ENCODE data around the gene SLC27A1.

The SLC27A1 gene

DNA sequence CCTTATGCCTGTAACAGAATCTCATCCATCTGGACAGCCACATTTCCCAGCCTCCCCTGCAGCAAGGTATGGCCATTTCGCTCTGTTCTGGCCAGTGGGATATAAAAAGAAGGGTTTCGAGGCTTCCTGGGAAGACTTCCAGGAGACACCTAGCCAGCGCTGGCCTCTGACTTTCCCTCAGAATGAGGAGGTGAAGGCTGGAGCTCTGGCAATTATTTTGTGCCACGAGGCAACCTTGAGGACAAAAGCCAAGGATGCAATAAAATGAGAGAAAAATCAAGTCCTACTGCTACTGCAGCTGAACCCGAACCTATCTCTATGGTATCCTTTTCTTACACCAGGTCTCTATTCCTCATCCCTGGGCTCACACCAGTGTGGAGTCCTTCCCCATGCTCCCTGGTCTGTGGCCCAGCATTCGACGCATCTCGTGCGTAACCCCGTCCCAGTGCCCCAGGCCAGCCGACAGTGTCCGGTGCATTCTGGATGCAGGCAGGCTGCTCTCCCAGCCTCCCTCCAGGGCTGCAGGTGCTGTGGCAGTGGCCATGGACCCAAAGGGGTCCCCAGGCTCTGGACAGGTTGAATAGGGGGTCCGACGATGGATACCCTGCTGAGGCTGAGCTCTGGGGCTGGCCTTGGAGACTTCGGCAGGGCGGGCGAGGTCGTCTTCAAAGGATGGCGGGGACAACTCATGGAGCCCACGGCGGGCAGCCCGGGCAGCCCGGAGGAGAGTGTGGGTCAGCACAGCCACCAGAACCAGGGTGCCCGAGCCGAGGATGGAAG lies 34.0 kb upstream of the SLC27A1 start:
- Histone ChIP-seq H3K4me1 (ENCODE audit: control insufficient read depth in 2 of 2, insufficient read depth in 1 of 2, low read depth in 1 of 2, low read length in 2 of 2) (no peaks in the 10 kb centered on the region), H3K14ac (ENCODE audit: low read length) (no peak overlapping the region), H4K8ac (ENCODE audit: low read depth, low read length) (no peak overlapping the region), H3K9ac (ENCODE audit: low read depth, low read length, poor library complexity) (no peak overlapping the region), H2AFZ (ENCODE audit: low read length) (no peak overlapping the region), H3K18ac (ENCODE audit: low read length) (no peak overlapping the region), H2BK5ac (ENCODE audit: low read length) (no peak overlapping the region), H3K9me3 (replicated peaks in 1 of 2; ENCODE audit: control insufficient read depth in 2 of 2, insufficient read depth in 1 of 2, low read depth in 1 of 2, low read length in 2 of 2) (peaks cover 0 to 3% of the 10 kb centered on the region in 2 donors), H2BK12ac (ENCODE audit: low read length) (no peak overlapping the region), H3K36me3 (replicated peaks in 1 of 2; ENCODE audit: control insufficient read depth in 2 of 2, insufficient read depth in 2 of 2, low read length in 2 of 2) (peaks cover 0 to 3% of the 10 kb centered on the region in 2 donors), H4K91ac (ENCODE audit: low read depth, low read length, poor library complexity) (no peak overlapping the region), H3K4me2 (ENCODE audit: insufficient read depth, low read length, poor library complexity, severe bottlenecking) (no peak overlapping the region), H2AK5ac (ENCODE audit: low read depth, low read length) (no peak overlapping the region), H2BK15ac (ENCODE audit: low read length) (no peak overlapping the region), H3K23ac (ENCODE audit: low read depth, low read length, poor library complexity) (peak overlapping the region; percentile 51), H3K27ac (replicated peaks; ENCODE audit: low read length) (no peak overlapping the region), H3K4me3 (ENCODE audit: low read length in 2 of 2) (no peak overlapping the region), H3K79me1 (ENCODE audit: low read depth, low read length) (peaks cover 3% of the 10 kb centered on the region), H3K27me3 (ENCODE audit: control insufficient read depth in 3 of 3, insufficient read depth in 3 of 3, low read depth in 1 of 3, low read length in 3 of 3) (no peaks in the 10 kb centered on the region), H3K4ac (ENCODE audit: low read length) (no peak overlapping the region), H2BK120ac (ENCODE audit: low read depth, low read length) (peak overlapping the region; percentile 42)
- no CpG with 5 or more reads among the region's 25 CpGs for WGBS, 2 donors (ENCODE audit: extremely low coverage in 2 of 2, insufficient read length in 2 of 2, insufficient replicate concordance in 1 of 2)
- no peak for DNase-seq (ENCODE audit: low spot score)

DNA sequence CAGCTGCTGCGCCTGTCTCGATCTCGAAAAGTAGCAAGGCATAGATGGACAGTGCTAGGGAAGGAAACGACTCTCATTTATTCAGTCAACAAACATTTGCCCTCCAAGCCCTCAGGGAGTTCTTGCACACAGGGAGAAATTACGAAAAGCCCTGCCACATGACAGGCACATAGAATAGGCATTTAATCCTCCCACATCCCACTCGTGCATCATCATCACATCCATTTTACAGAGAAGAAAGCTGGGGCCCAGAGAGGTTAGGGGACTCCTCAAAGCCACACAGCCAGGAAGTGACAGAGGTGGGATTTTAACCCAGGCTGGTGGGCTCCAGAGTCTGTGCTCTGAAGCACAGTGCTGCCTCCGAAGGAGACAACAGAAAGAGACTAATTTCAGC lies 33.5 kb upstream of the SLC27A1 start:
- no CpG with 5 or more reads among the region's 7 CpGs for WGBS, 2 donors (ENCODE audit: extremely low coverage in 2 of 2, insufficient read length in 2 of 2, insufficient replicate concordance in 1 of 2)
- no peak overlapping the region for H2BK15ac ChIP-seq (ENCODE audit: low read length)
- no peak overlapping the region for H3K4me3 ChIP-seq (ENCODE audit: low read length in 2 of 2)
- H3K9ac ChIP-seq (ENCODE audit: low read depth, low read length, poor library complexity), result no peak overlapping the region
- no peak overlapping the region for H3K23ac ChIP-seq (ENCODE audit: low read depth, low read length, poor library complexity)
- H3K9me3 ChIP-seq (replicated peaks in 1 of 2; ENCODE audit: control insufficient read depth in 2 of 2, insufficient read depth in 1 of 2, low read depth in 1 of 2, low read length in 2 of 2), result peaks cover 0 to 3% of the 10 kb centered on the region in 2 donors
- H3K4me2 ChIP-seq (ENCODE audit: insufficient read depth, low read length, poor library complexity, severe bottlenecking), result no peak overlapping the region
- H3K4ac ChIP-seq (ENCODE audit: low read length), result no peak overlapping the region
- no peak overlapping the region for H2AFZ ChIP-seq (ENCODE audit: low read length)
- H2BK120ac ChIP-seq (ENCODE audit: low read depth, low read length), result no peak overlapping the region
- peaks cover 3% of the 10 kb centered on the region for H3K79me1 ChIP-seq (ENCODE audit: low read depth, low read length)
- no peak overlapping the region for H4K8ac ChIP-seq (ENCODE audit: low read depth, low read length)
- no peak for DNase-seq (ENCODE audit: low spot score)
- no peak overlapping the region for H3K18ac ChIP-seq (ENCODE audit: low read length)
- H3K14ac ChIP-seq (ENCODE audit: low read length), result no peak overlapping the region
- H3K27me3 ChIP-seq (ENCODE audit: control insufficient read depth in 3 of 3, insufficient read depth in 3 of 3, low read depth in 1 of 3, low read length in 3 of 3), result no peaks in the 10 kb centered on the region
- H4K91ac ChIP-seq (ENCODE audit: low read depth, low read length, poor library complexity), result no peak overlapping the region
- H3K4me1 ChIP-seq (ENCODE audit: control insufficient read depth in 2 of 2, insufficient read depth in 1 of 2, low read depth in 1 of 2, low read length in 2 of 2), result no peaks in the 10 kb centered on the region
- H3K27ac ChIP-seq (replicated peaks; ENCODE audit: low read length), result no peak overlapping the region
- H2BK12ac ChIP-seq (ENCODE audit: low read length), result no peak overlapping the region
- H3K36me3 ChIP-seq (replicated peaks in 1 of 2; ENCODE audit: control insufficient read depth in 2 of 2, insufficient read depth in 2 of 2, low read length in 2 of 2), result peaks cover 0 to 3% of the 10 kb centered on the region in 2 donors
- no peak overlapping the region for H2BK5ac ChIP-seq (ENCODE audit: low read length)
- no peak overlapping the region for H2AK5ac ChIP-seq (ENCODE audit: low read depth, low read length)

DNA sequence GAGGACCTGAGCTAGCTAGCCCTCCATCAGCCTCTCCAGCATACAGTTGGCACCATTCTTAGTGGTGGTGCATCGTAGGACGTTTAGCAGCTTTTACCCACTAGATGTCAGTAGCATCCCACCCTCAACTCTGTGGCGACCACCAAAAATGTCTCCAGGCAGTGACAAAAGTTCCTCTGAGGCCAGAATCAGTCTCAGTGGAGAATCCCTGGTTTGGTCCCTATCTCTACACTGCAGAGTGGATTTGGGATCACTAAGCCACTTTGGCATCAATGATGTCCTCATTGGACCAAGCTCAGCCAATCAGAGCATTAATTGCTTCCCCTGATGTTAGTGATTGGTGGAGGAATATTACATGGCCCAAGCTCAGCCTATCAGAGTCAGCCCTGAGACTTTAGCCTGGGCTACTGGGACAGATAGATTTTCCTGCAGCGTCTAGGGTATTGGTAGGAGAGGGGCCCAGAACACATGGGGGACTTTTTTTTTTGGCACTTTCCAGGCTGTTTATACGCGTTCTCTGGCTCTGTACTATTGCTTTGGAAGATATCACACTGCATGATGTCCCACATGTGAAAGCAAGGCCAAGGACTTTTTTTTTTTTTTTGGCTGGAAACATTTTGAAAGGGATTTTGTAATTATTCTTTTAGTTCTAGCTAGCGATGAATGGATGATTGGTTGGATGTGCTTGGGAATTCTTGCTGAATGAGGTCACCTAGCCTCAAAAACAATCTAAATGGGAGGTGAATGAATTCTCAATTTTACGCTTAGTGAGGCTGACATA lies 28.9 kb upstream of the SLC27A1 start:
- no peaks in the 10 kb centered on the region for H3K9me3 ChIP-seq (replicated peaks in 1 of 2; ENCODE audit: control insufficient read depth in 2 of 2, insufficient read depth in 1 of 2, low read depth in 1 of 2, low read length in 2 of 2)
- H2BK15ac ChIP-seq (ENCODE audit: low read length), result no peak overlapping the region
- WGBS, 2 donors (ENCODE audit: extremely low coverage in 2 of 2, insufficient read length in 2 of 2, insufficient replicate concordance in 1 of 2), result no CpG with 5 or more reads among the region's 8 CpGs
- no peak overlapping the region for H2AK5ac ChIP-seq (ENCODE audit: low read depth, low read length)
- DNase-seq (ENCODE audit: low spot score), result no peak
- no peak overlapping the region for H2BK120ac ChIP-seq (ENCODE audit: low read depth, low read length)
- H3K9ac ChIP-seq (ENCODE audit: low read depth, low read length, poor library complexity), result no peak overlapping the region
- H2BK12ac ChIP-seq (ENCODE audit: low read length), result no peak overlapping the region
- H3K27me3 ChIP-seq (ENCODE audit: control insufficient read depth in 3 of 3, insufficient read depth in 3 of 3, low read depth in 1 of 3, low read length in 3 of 3), result no peaks in the 10 kb centered on the region
- no peaks in the 10 kb centered on the region for H3K4me1 ChIP-seq (ENCODE audit: control insufficient read depth in 2 of 2, insufficient read depth in 1 of 2, low read depth in 1 of 2, low read length in 2 of 2)
- H3K4me2 ChIP-seq (ENCODE audit: insufficient read depth, low read length, poor library complexity, severe bottlenecking), result no peak overlapping the region
- no peaks in the 10 kb centered on the region for H3K79me1 ChIP-seq (ENCODE audit: low read depth, low read length)
- no peak overlapping the region for H2AFZ ChIP-seq (ENCODE audit: low read length)
- H3K27ac ChIP-seq (replicated peaks; ENCODE audit: low read length), result no peak overlapping the region
- no peak overlapping the region for H4K91ac ChIP-seq (ENCODE audit: low read depth, low read length, poor library complexity)
- no peak overlapping the region for H2BK5ac ChIP-seq (ENCODE audit: low read length)
- no peak overlapping the region for H3K4ac ChIP-seq (ENCODE audit: low read length)
- no peak overlapping the region for H3K14ac ChIP-seq (ENCODE audit: low read length)
- no peak overlapping the region for H4K8ac ChIP-seq (ENCODE audit: low read depth, low read length)
- no peaks in the 10 kb centered on the region for H3K36me3 ChIP-seq (replicated peaks in 1 of 2; ENCODE audit: control insufficient read depth in 2 of 2, insufficient read depth in 2 of 2, low read length in 2 of 2)
- H3K4me3 ChIP-seq (ENCODE audit: low read length in 2 of 2), result no peak overlapping the region
- H3K18ac ChIP-seq (ENCODE audit: low read length), result no peak overlapping the region
- no peak overlapping the region for H3K23ac ChIP-seq (ENCODE audit: low read depth, low read length, poor library complexity)

GRCh38 chr19:17445526-17446165 lies 24.7 kb upstream of the SLC27A1 start:
- H3K27ac ChIP-seq (replicated peaks; ENCODE audit: low read length), result no peak overlapping the region
- H2BK12ac ChIP-seq (ENCODE audit: low read length), result no peak overlapping the region
- no peak overlapping the region for H2AK5ac ChIP-seq (ENCODE audit: low read depth, low read length)
- H3K36me3 ChIP-seq (replicated peaks in 1 of 2; ENCODE audit: control insufficient read depth in 2 of 2, insufficient read depth in 2 of 2, low read length in 2 of 2), result no peaks in the 10 kb centered on the region
- no peak overlapping the region for H3K14ac ChIP-seq (ENCODE audit: low read length)
- no peak overlapping the region for H3K4me3 ChIP-seq (ENCODE audit: low read length in 2 of 2)
- no peak overlapping the region for H3K18ac ChIP-seq (ENCODE audit: low read length)
- no peak overlapping the region for H4K91ac ChIP-seq (ENCODE audit: low read depth, low read length, poor library complexity)
- H3K9ac ChIP-seq (ENCODE audit: low read depth, low read length, poor library complexity), result no peak overlapping the region
- H4K8ac ChIP-seq (ENCODE audit: low read depth, low read length), result no peak overlapping the region
- no peak overlapping the region for H2BK15ac ChIP-seq (ENCODE audit: low read length)
- DNase-seq (ENCODE audit: low spot score), result no peak
- H2AFZ ChIP-seq (ENCODE audit: low read length), result no peak overlapping the region
- no peaks in the 10 kb centered on the region for H3K79me1 ChIP-seq (ENCODE audit: low read depth, low read length)
- H3K23ac ChIP-seq (ENCODE audit: low read depth, low read length, poor library complexity), result no peak overlapping the region
- 100% methylated on average over 1 of the region's 1 CpG; no CpG with 5 or more reads in 1 of the 2 donors for WGBS, 2 donors (ENCODE audit: extremely low coverage in 2 of 2, insufficient read length in 2 of 2, insufficient replicate concordance in 1 of 2)
- H3K4ac ChIP-seq (ENCODE audit: low read length), result no peak overlapping the region
- H3K4me2 ChIP-seq (ENCODE audit: insufficient read depth, low read length, poor library complexity, severe bottlenecking), result no peak overlapping the region
- H3K4me1 ChIP-seq (ENCODE audit: control insufficient read depth in 2 of 2, insufficient read depth in 1 of 2, low read depth in 1 of 2, low read length in 2 of 2), result peaks cover 0 to 2% of the 10 kb centered on the region in 2 donors
- no peaks in the 10 kb centered on the region for H3K9me3 ChIP-seq (replicated peaks in 1 of 2; ENCODE audit: control insufficient read depth in 2 of 2, insufficient read depth in 1 of 2, low read depth in 1 of 2, low read length in 2 of 2)
- no peak overlapping the region for H2BK120ac ChIP-seq (ENCODE audit: low read depth, low read length)
- peaks cover 0 to 11% (median 0%) of the 10 kb centered on the region in 3 experiments for H3K27me3 ChIP-seq (ENCODE audit: control insufficient read depth in 3 of 3, insufficient read depth in 3 of 3, low read depth in 1 of 3, low read length in 3 of 3)
- H2BK5ac ChIP-seq (ENCODE audit: low read length), result no peak overlapping the region

Measured in neuronal stem cell (in vitro differentiated cells).